Measurements from ENCODE around the gene OSBPL10.

DNA sequence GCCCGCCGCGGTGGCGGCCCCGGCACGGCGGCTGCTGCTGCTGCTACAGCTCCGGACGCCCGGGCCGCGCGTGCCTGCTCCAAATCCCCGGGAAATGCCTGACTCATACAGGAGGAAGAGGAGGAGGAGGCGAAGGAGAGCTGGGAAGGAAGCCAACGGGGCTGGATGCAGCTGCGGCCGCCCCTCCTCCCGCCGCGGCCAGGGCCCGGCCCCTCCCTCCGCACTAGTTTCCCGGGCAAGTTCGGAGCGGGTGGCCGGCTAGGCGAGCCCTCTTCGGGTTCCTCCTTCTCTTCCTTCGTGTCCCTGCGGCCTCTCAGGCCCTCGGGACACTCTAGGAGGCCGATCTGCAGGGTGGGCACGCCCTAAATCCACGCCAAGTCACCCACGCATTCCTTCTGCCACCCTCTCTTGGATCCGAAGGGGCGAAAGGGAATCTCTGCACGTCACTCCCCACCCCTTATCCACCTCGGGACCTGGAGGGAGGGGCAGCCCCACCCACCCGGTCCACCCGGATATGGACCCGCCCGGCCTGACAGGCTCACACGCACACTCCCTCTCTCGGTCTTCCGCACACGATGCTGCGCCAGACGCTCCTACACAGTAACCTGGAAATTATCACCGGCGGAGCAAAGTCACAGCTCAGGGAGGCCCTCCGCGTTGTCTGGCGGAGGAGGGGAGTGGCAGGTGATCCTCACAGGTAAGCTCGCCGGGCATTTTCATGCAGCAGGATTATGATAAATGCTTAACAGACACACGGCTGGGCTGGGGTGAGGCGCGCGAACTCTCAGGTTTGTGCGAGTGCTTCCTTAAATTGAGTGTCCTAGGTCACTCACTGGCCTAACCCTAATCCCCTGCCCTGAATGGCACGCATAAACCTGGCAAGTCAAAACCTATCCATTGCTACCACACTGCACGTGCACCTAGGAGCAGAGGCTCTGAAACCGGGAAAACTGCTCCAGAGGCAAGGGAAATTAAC, at the start of gene OSBPL10, which contains the start of gene ZNF860:
- TF ChIP-seq EZH2phosphoT487 (IDR thresholded peaks at IDR 0.05; ENCODE audit: insufficient read depth, low read depth): no peak
- TF ChIP-seq EZH2 (IDR thresholded peaks at IDR 0.05; ENCODE audit: insufficient read depth, poor library complexity, severe bottlenecking): no peak

All from GM23248 (cell line).